ENCODE data around the gene TAS2R31.

DNA sequence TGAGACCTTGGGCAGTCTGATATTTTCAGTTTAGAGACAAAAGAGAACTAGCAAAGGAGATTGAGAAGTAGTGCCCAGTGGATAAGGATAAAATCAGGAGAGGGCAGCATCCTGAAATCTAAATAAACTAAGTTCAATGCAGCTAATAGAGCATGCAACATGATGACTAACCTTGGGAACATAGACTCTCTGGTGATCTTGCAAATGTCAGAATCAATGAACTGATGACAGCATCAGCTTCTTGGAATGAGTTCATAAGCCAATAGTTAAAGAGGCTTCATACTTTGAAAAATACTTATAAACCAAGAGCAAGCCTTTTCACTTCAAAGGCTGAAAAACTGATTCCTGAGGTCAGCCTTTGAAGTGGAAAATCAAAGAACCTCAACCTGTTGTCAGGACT lies 17.0 kb downstream of the TAS2R31 start:
- TF ChIP-seq, protein P1, sequence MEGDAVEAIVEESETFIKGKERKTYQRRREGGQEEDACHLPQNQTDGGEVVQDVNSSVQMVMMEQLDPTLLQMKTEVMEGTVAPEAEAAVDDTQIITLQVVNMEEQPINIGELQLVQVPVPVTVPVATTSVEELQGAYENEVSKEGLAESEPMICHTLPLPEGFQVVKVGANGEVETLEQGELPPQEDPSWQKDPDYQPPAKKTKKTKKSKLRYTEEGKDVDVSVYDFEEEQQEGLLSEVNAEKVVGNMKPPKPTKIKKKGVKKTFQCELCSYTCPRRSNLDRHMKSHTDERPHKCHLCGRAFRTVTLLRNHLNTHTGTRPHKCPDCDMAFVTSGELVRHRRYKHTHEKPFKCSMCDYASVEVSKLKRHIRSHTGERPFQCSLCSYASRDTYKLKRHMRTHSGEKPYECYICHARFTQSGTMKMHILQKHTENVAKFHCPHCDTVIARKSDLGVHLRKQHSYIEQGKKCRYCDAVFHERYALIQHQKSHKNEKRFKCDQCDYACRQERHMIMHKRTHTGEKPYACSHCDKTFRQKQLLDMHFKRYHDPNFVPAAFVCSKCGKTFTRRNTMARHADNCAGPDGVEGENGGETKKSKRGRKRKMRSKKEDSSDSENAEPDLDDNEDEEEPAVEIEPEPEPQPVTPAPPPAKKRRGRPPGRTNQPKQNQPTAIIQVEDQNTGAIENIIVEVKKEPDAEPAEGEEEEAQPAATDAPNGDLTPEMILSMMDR (optimal IDR thresholded peaks at IDR 0.05 in 1 of 3, IDR thresholded peaks at IDR 0.05 in 1 of 3, conservative IDR thresholded peaks at IDR 0.05 in 1 of 3; ENCODE audit: extremely low read depth in 1 of 3, insufficient read depth in 2 of 3, low read length in 3 of 3) = no peak
- TF ChIP-seq EZH2 (IDR thresholded peaks at IDR 0.05; ENCODE audit: low read length) = no peak
